A549 (cell line): ENCODE results near the gene FAM53B. TPM values are rescaled to one million over a fixed set of nuclear protein-coding genes. Genes with fewer than 3 reads are reported as not detected.

Experiments
- ATAC-seq, 2 experiments: fragments of 200-7000 bp in 1 of 2; fragments of >200 bp in 1 of 2; cut with Nextera tagmentation in 1 of 2; cut with Tn5 transposase in 1 of 2; 3 replicates each; pipeline versions ENCODE4 v1.8.0 to v1.9.1; 2018 to 2020; ENCODE audit warnings: mild to moderate bottlenecking in 1 of 2, moderate library complexity in 1 of 2
- CTCF ChIA-PET: fragments of 300-600 bp; sonication (Branson Sonifier 250); formaldehyde crosslinking; extraction: SDS; loops from one replicate; lab custom pipeline; 2021; ENCODE audit warnings: antibody characterized with exemption, inconsistent platforms; lab: Yijun Ruan, JAX
- POLR2A ChIA-PET: fragments of 350-600 bp; formaldehyde crosslinking; extraction: SDS; loops from one replicate; lab custom pipeline; 2021; ENCODE audit warnings: antibody characterized with exemption, inconsistent platforms; lab: Yijun Ruan, JAX
- DNase-seq, 2 experiments: peaks; one replicate each; pipeline versions ENCODE4 v3.0.0 to v3.0.0-alpha.2; 2011 to 2016; ENCODE audit warnings: low read depth in 1 of 2, low spot score in 1 of 2
- FAIRE-seq: peaks from 2 replicates; lab custom pipeline; 2011; peaks lifted over from hg19 to GRCh38; lab: Jason Lieb, UNC
- H3K27ac ChIP-seq, 2 experiments: fragments of >200 bp; sonication (Bioruptor Twin); formaldehyde crosslinking; 3 replicates each; pipeline ENCODE4 v1.5.1; 2016 to 2017
- H3K4me1 ChIP-seq: fragments of >200 bp; sonication (Bioruptor Twin); formaldehyde crosslinking; 3 replicates; pipeline ENCODE4 v1.6.1; 2016
- H3K4me2 ChIP-seq: fragments of >200 bp; sonication (Bioruptor Twin); formaldehyde crosslinking; 3 replicates; pipeline ENCODE4 v1.6.1; 2016
- H3K4me3 ChIP-seq: fragments of >200 bp; sonication (Bioruptor Twin); formaldehyde crosslinking; 3 replicates; pipeline ENCODE4 v1.5.1; 2016
- H3K9me3 ChIP-seq: fragments of >200 bp; sonication (Bioruptor Twin); formaldehyde crosslinking; 3 replicates; pipeline ENCODE4 v1.6.1; 2016
- ATOH8 ChIP-seq: fragments of 250-450 bp; sonication (Bioruptor Pico); IDR thresholded peaks from 2 replicates; pipeline ENCODE4 v1.5.0; 2020; ENCODE audit warnings: low read depth, mild to moderate bottlenecking, moderate library complexity
- CBX8 ChIP-seq: fragments of 200-600 bp; sonication (generic); IDR thresholded peaks from 2 replicates; pipeline ENCODE4 v1.6.1; 2016
- E2F6 ChIP-seq: IDR thresholded peaks from 2 replicates; pipeline ENCODE4 v1.6.1; 2012; ENCODE audit warnings: low read depth, borderline replicate concordance
- EHMT2 ChIP-seq: fragments of 200-600 bp; sonication (generic); IDR thresholded peaks from 2 replicates; pipeline ENCODE4 v1.6.1; 2016; ENCODE audit warnings: antibody characterized with exemption, low read depth, mild to moderate bottlenecking, moderate library complexity
- ELK1 ChIP-seq: fragments of 150-350 bp; IDR thresholded peaks from 2 replicates; pipeline ENCODE4 v1.6.1; 2014; ENCODE audit warnings: low read depth, mild to moderate bottlenecking, low read length
- FOSL2 ChIP-seq, 2 experiments: fragments of 450-650 bp in 1 of 2; fragments of >200 bp in 1 of 2; sonication (Bioruptor Twin) in 1 of 2; formaldehyde crosslinking; IDR thresholded peaks; 2 replicates each; pipeline versions ENCODE4 v1.5.0 to v1.6.1; 2016 to 2020; ENCODE audit warnings: mild to moderate bottlenecking in 1 of 2, moderate library complexity in 1 of 2
- GATA3 ChIP-seq: IDR thresholded peaks from 2 replicates; pipeline ENCODE4 v1.6.1; 2012; ENCODE audit warnings: borderline replicate concordance
- HEYL ChIP-seq: fragments of 250-450 bp; sonication (Bioruptor Pico); IDR thresholded peaks from 2 replicates; pipeline ENCODE4 v1.8.0; 2021; ENCODE audit warnings: mild to moderate bottlenecking, moderate library complexity
- HOXB5 ChIP-seq: fragments of 250-450 bp; sonication (Bioruptor Pico); IDR thresholded peaks from 2 replicates; pipeline ENCODE4 v1.5.0; 2020; ENCODE audit warnings: mild to moderate bottlenecking, moderate library complexity
- JUN ChIP-seq, 2 experiments: fragments of >200 bp; sonication (Bioruptor Twin); formaldehyde crosslinking; IDR thresholded peaks; 2 replicates in 1 of 2; 3 replicates in 1 of 2; pipeline ENCODE4 v1.6.1; 2016 to 2017
- JUNB ChIP-seq: fragments of >200 bp; sonication (Bioruptor Twin); formaldehyde crosslinking; IDR thresholded peaks from 2 replicates; pipeline ENCODE4 v1.6.1; 2016
- MYC ChIP-seq: IDR thresholded peaks from 2 replicates; pipeline ENCODE4 v1.6.1; 2012; ENCODE audit warnings: mild to moderate bottlenecking, inconsistent platforms, low read length, improper control_type of control experiment, borderline replicate concordance
- NFE2L2 ChIP-seq: fragments of 150-350 bp; conservative IDR thresholded peaks from 2 replicates; pipeline ENCODE4 v1.6.1; 2014; ENCODE audit warnings: low read length
- POLR2AphosphoS2 ChIP-seq: conservative IDR thresholded peaks from 2 replicates; pipeline ENCODE4 v1.6.1; 2012; ENCODE audit warnings: low read length, improper control_type of control experiment, inconsistent platforms
- RCOR1 ChIP-seq: fragments of 150-350 bp; IDR thresholded peaks from 2 replicates; pipeline ENCODE4 v1.6.1; 2014; ENCODE audit warnings: antibody characterized with exemption, low read length, low read depth
- RFX5 ChIP-seq: fragments of 450-650 bp; IDR thresholded peaks from 2 replicates; pipeline ENCODE4 v1.7.1; 2014; ENCODE audit warnings: antibody characterized with exemption, mild to moderate bottlenecking, moderate library complexity
- TFCP2L1 ChIP-seq: fragments of 250-450 bp; sonication (Bioruptor Pico); IDR thresholded peaks from 2 replicates; pipeline ENCODE4 v1.5.0; 2021; ENCODE audit warnings: mild to moderate bottlenecking
- ZC3H11A ChIP-seq: fragments of 450-650 bp; IDR thresholded peaks from 2 replicates; pipeline ENCODE4 v1.6.1; 2014; ENCODE audit warnings: antibody characterized with exemption, mild to moderate bottlenecking
- ZFP36 ChIP-seq: fragments of 450-650 bp; IDR thresholded peaks from 2 replicates; pipeline ENCODE4 v1.6.1; 2014; ENCODE audit warnings: borderline replicate concordance; ENCODE audit not compliant: partially characterized antibody
- ZNF302 ChIP-seq: fragments of 250-450 bp; sonication (Bioruptor Pico); IDR thresholded peaks from 2 replicates; pipeline ENCODE4 v1.9.0; 2021; ENCODE audit warnings: inconsistent platforms, mild to moderate bottlenecking, moderate library complexity
- WGBS: methylation state at CpG from one replicate; pipeline ENCODE4 v1.1.6; 2017; ENCODE audit errors: missing lambda C conversion rate; 5-methylcytosine and 5-hydroxymethylcytosine counted together
- polyA plus RNA-seq, 4 experiments: library from polyadenylated mRNA; depleted of rRNA in 3 of 4; stranded (reverse); fragments of >200 nt; fragmentation: RNase III in 1 of 4; extraction: RNeasy Plus Mini Kit Qiagen cat#74134 plus additional on column Dnase treatment in 1 of 4; gene quantifications; 2 replicates in 3 of 4; 3 replicates in 1 of 4; pipeline ENCODE4 v1.2.3, GENCODE V29; 2011 to 2017
- TF ChIP-seq, protein P1 (sequence below): fragments of 450-650 bp; IDR thresholded peaks from 2 replicates; pipeline ENCODE4 v1.6.1; 2014; ENCODE audit warnings: antibody characterized with exemption
- TF ChIP-seq, protein P2 (sequence below): fragments of 200-600 bp; sonication (generic); IDR thresholded peaks from 2 replicates; pipeline ENCODE4 v1.6.1; 2016; ENCODE audit warnings: antibody characterized with exemption, mild to moderate bottlenecking, moderate library complexity
- TF ChIP-seq, protein P3 (sequence below): fragments of >200 bp; sonication (Bioruptor Twin); formaldehyde crosslinking; IDR thresholded peaks from 3 replicates; pipeline ENCODE4 v1.6.1; 2016

FAM53B gene
- polyA plus RNA-seq, 2 of the 4 experiments (the other 2 are of a cell fraction) = 5.1 to 8.5 TPM

DNA sequence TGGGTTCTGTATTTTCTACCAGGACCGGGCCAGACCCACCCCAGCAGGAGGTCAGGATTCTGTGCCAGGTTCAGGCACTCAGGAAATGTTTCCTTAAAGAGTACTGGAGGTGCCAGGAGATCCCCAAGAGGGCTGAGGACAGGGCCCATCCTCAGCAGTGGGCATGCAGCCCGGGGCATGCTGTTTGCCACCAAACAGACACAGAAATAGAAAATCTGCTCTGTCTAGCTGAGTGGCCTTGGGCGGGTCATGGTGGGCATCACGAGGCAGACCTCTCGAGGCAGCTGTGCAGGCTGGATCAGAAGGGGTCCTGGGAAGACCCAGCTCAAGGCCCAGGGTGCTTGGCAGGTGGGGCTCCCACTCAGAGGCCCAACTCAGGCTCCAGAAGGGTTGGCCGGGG lies 105.0 kb downstream of the FAM53B start:
- CTCF ChIA-PET = interaction anchor here (1.0 to 1.6 kb wide), 3 partner anchors 9 to 65 kb away, joined by 3 read pairs; no protein-coding TSS in a partner anchor

GRCh38 chr10:124637746-124638145 lies 106.4 kb downstream of the FAM53B start:
- Histone ChIP-seq H3K4me1 (no peaks in the 10 kb centered on the region), H3K4me2 (no peak overlapping the region)
- ATAC-seq (no peak), FAIRE-seq (no peak)
- CTCF ChIA-PET = no interaction called here
- POLR2A ChIA-PET = no interaction called here
- WGBS = 93% methylated on average over 8 of the region's 8 CpGs
- TF ChIP-seq NFE2L2 (no peak), POLR2AphosphoS2 (no peak), ATOH8 (CRISPR knock-in tag) (no peak), EHMT2 (no peak), ZNF302 (CRISPR knock-in tag) (no peak), ELK1 (no peak), HEYL (CRISPR knock-in tag) (no peak), RFX5 (no peak)
- TF ChIP-seq, protein P1, sequence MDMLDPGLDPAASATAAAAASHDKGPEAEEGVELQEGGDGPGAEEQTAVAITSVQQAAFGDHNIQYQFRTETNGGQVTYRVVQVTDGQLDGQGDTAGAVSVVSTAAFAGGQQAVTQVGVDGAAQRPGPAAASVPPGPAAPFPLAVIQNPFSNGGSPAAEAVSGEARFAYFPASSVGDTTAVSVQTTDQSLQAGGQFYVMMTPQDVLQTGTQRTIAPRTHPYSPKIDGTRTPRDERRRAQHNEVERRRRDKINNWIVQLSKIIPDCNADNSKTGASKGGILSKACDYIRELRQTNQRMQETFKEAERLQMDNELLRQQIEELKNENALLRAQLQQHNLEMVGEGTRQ = no peak
- TF ChIP-seq, protein P2, sequence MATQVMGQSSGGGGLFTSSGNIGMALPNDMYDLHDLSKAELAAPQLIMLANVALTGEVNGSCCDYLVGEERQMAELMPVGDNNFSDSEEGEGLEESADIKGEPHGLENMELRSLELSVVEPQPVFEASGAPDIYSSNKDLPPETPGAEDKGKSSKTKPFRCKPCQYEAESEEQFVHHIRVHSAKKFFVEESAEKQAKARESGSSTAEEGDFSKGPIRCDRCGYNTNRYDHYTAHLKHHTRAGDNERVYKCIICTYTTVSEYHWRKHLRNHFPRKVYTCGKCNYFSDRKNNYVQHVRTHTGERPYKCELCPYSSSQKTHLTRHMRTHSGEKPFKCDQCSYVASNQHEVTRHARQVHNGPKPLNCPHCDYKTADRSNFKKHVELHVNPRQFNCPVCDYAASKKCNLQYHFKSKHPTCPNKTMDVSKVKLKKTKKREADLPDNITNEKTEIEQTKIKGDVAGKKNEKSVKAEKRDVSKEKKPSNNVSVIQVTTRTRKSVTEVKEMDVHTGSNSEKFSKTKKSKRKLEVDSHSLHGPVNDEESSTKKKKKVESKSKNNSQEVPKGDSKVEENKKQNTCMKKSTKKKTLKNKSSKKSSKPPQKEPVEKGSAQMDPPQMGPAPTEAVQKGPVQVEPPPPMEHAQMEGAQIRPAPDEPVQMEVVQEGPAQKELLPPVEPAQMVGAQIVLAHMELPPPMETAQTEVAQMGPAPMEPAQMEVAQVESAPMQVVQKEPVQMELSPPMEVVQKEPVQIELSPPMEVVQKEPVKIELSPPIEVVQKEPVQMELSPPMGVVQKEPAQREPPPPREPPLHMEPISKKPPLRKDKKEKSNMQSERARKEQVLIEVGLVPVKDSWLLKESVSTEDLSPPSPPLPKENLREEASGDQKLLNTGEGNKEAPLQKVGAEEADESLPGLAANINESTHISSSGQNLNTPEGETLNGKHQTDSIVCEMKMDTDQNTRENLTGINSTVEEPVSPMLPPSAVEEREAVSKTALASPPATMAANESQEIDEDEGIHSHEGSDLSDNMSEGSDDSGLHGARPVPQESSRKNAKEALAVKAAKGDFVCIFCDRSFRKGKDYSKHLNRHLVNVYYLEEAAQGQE = no peak
- TF ChIP-seq, all 56 proteins: peak for 0
- Histone ChIP-seq H3K4me3 (no peak overlapping the region), H3K27ac (no peak overlapping the region), H3K9me3 (no peaks in the 10 kb centered on the region)
- DNase-seq = no peak

More for the DNA sequence above, 105.0 kb downstream of the FAM53B start:
- Histone ChIP-seq H3K4me1 (no peaks in the 10 kb centered on the region), H3K27ac (no peak overlapping the region), H3K4me3 (no peak overlapping the region), H3K9me3 (no peaks in the 10 kb centered on the region), H3K4me2 (no peak overlapping the region)
- no peak for TF ChIP-seq JUNB
- TF ChIP-seq CBX8 = no peak
- no peak for TF ChIP-seq JUN (IDR thresholded peaks at IDR 0.05)
- TF ChIP-seq ZFP36 = no peak
- no peak for TF ChIP-seq E2F6
- TF ChIP-seq TFCP2L1 = no peak
- no peak for TF ChIP-seq RCOR1
- no peak for TF ChIP-seq FOSL2 (IDR thresholded peaks at IDR 0.05)
- no peak for TF ChIP-seq FOSL2 (CRISPR knock-in tag; IDR thresholded peaks at IDR 0.05)
- TF ChIP-seq ZC3H11A = no peak
- TF ChIP-seq GATA3 = no peak
- TF ChIP-seq HOXB5 (CRISPR knock-in tag) = no peak
- no peak for TF ChIP-seq MYC
- TF ChIP-seq, protein P3, sequence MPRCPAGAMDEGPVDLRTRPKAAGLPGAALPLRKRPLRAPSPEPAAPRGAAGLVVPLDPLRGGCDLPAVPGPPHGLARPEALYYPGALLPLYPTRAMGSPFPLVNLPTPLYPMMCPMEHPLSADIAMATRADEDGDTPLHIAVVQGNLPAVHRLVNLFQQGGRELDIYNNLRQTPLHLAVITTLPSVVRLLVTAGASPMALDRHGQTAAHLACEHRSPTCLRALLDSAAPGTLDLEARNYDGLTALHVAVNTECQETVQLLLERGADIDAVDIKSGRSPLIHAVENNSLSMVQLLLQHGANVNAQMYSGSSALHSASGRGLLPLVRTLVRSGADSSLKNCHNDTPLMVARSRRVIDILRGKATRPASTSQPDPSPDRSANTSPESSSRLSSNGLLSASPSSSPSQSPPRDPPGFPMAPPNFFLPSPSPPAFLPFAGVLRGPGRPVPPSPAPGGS = no peak
- TF ChIP-seq EHMT2 = no peak
- ATAC-seq (no peak), DNase-seq (no peak), FAIRE-seq (no peak)
- POLR2A ChIA-PET = no interaction called here
- 95% methylated on average over 4 of the region's 6 CpGs for WGBS
